Smooth muscle cell (in vitro differentiated cells): ENCODE data around the gene ARL13B. TPM values are rescaled to one million over a fixed set of nuclear protein-coding genes. Genes with fewer than 3 reads are reported as not detected.

Source experiments
- DNase-seq: peaks from one replicate; lab custom pipeline; 2025; ENCODE audit not compliant: unreplicated experiment; lab: John Stamatoyannopoulos, UW
- H2AFZ ChIP-seq: fragments of 200-600 bp; sonication (generic); 2 replicates; pipeline ENCODE4 v1.6.0; 2016; ENCODE audit warnings: antibody characterized with exemption, low read depth, mild to moderate bottlenecking
- H3F3A ChIP-seq: fragments of 200-600 bp; sonication (generic); 2 replicates; pipeline ENCODE4 v1.6.0; 2017; ENCODE audit warnings: antibody characterized with exemption, low read depth
- H3K27ac ChIP-seq: fragments of 200-600 bp; sonication (generic); 2 replicates; pipeline ENCODE4 v1.5.1; 2016; ENCODE audit warnings: low read depth, mild to moderate bottlenecking
- H3K27me3 ChIP-seq: fragments of 200-600 bp; sonication (generic); 2 replicates; pipeline ENCODE4 v1.6.1; 2016; ENCODE audit warnings: low read depth, mild to moderate bottlenecking
- H3K36me3 ChIP-seq: fragments of 200-600 bp; sonication (generic); 2 replicates; pipeline ENCODE4 v1.5.1; 2016; ENCODE audit warnings: low read depth
- H3K4me1 ChIP-seq: fragments of 200-600 bp; sonication (generic); 2 replicates; pipeline ENCODE4 v1.5.1; 2016; ENCODE audit warnings: low read depth
- H3K4me2 ChIP-seq: fragments of 200-600 bp; sonication (generic); 2 replicates; pipeline ENCODE4 v1.6.0; 2016; ENCODE audit warnings: mild to moderate bottlenecking
- H3K4me3 ChIP-seq: fragments of 200-600 bp; sonication (generic); 2 replicates; pipeline ENCODE4 v1.5.1; 2016; ENCODE audit warnings: mild to moderate bottlenecking
- H3K79me2 ChIP-seq: fragments of 200-600 bp; sonication (generic); 2 replicates; pipeline ENCODE4 v1.6.0; 2016; ENCODE audit warnings: low read depth, mild to moderate bottlenecking
- H3K9ac ChIP-seq: fragments of 200-600 bp; sonication (generic); 2 replicates; pipeline ENCODE4 v1.6.0; 2016; ENCODE audit warnings: low read depth
- H3K9me3 ChIP-seq: fragments of 200-600 bp; sonication (generic); replicated peaks from 2 replicates; pipeline ENCODE4 v1.5.1; 2016; ENCODE audit warnings: low read depth
- H4K20me1 ChIP-seq: fragments of 200-600 bp; sonication (generic); 2 replicates; pipeline ENCODE4 v1.6.0; 2016; ENCODE audit warnings: low read depth
- CTCF ChIP-seq: fragments of 200-600 bp; sonication (generic); IDR thresholded peaks from 2 replicates; pipeline ENCODE4 v1.5.1; 2017; ENCODE audit warnings: borderline replicate concordance, mild to moderate bottlenecking, antibody characterized with exemption; ENCODE audit not compliant: insufficient read depth, poor library complexity, severe bottlenecking
- WGBS: methylation state at CpG from one replicate; pipeline ENCODE4 v1.1.7; 2016; ENCODE audit warnings: low lambda C conversion rate; 5-methylcytosine and 5-hydroxymethylcytosine counted together
- polyA plus RNA-seq: library from polyadenylated mRNA; unstranded; fragments of >200 nt; fragmentation: Nextera tagmentation; extraction: Ambion mirVana; gene quantifications from 2 replicates; pipeline ENCODE4 v1.2.1, GENCODE V29; 2016
- total RNA-seq: library from RNA; depleted of rRNA; stranded (reverse); fragments of >200 nt; gene quantifications from 2 replicates; pipeline ENCODE4 v1.2.3, GENCODE V29; 2014

ARL13B gene
- total and polyA plus RNA-seq, 2 experiments from 2014 or later, result 8.6 to 14.0 TPM

GRCh38 chr3:94081884-94082283, 101.9 kb downstream of the ARL13B start:
- no peak overlapping the region for H3K4me2 ChIP-seq
- H3K79me2 ChIP-seq, result peaks cover 4% of the 10 kb centered on the region
- DNase-seq, result no peak
- peaks cover 5% of the 10 kb centered on the region for H4K20me1 ChIP-seq
- H3K9ac ChIP-seq, result no peak overlapping the region
- no peak overlapping the region for H3K27ac ChIP-seq
- no peaks in the 10 kb centered on the region for H3K9me3 ChIP-seq
- H3K4me1 ChIP-seq, result no peaks in the 10 kb centered on the region
- H3K36me3 ChIP-seq, result peaks cover 3% of the 10 kb centered on the region
- no peak overlapping the region for H2AFZ ChIP-seq
- no peak overlapping the region for H3K4me3 ChIP-seq
- H3K27me3 ChIP-seq, result no peaks in the 10 kb centered on the region
- no peaks in the 10 kb centered on the region for H3F3A ChIP-seq
- 93% methylated on average over 5 of the region's 5 CpGs for WGBS
- TF ChIP-seq CTCF, result no peak

GRCh38 chr3:94082391-94082937, 102.5 kb downstream of the ARL13B start:
- no peak for DNase-seq
- TF ChIP-seq CTCF, result no peak
- H3K27ac ChIP-seq, result no peak overlapping the region

GRCh38 chr3:94083261-94083660, 103.3 kb downstream of the ARL13B start:
- Histone ChIP-seq H3K79me2 (no peaks in the 10 kb centered on the region), H3K27me3 (no peaks in the 10 kb centered on the region), H3K4me3 (no peak overlapping the region), H3K27ac (no peak overlapping the region), H3K36me3 (peaks cover 3% of the 10 kb centered on the region), H3K4me1 (no peaks in the 10 kb centered on the region), H3K9ac (no peak overlapping the region), H4K20me1 (peaks cover 2% of the 10 kb centered on the region), H3K4me2 (no peak overlapping the region), H2AFZ (no peak overlapping the region), H3F3A (no peaks in the 10 kb centered on the region), H3K9me3 (no peaks in the 10 kb centered on the region)
- 93% methylated on average over 4 of the region's 4 CpGs for WGBS
- DNase-seq, result no peak
- TF ChIP-seq CTCF, result no peak

More at GRCh38 chr3:94082391-94082937, 102.5 kb downstream of the ARL13B start:
- WGBS, result 85% methylated on average over 8 of the region's 8 CpGs
- no peak overlapping the region for H3K4me3 ChIP-seq
- no peak overlapping the region for H3K9ac ChIP-seq
- H4K20me1 ChIP-seq, result peaks cover 5% of the 10 kb centered on the region
- no peaks in the 10 kb centered on the region for H3K79me2 ChIP-seq
- H3K4me2 ChIP-seq, result no peak overlapping the region
- no peaks in the 10 kb centered on the region for H3K4me1 ChIP-seq
- H2AFZ ChIP-seq, result no peak overlapping the region
- H3F3A ChIP-seq, result no peaks in the 10 kb centered on the region
- H3K36me3 ChIP-seq, result peaks cover 3% of the 10 kb centered on the region
- H3K9me3 ChIP-seq, result no peaks in the 10 kb centered on the region
- no peaks in the 10 kb centered on the region for H3K27me3 ChIP-seq

- H3K27ac ChIP-seq, result no peak overlapping the region
- no peak overlapping the region for H3K4me2 ChIP-seq
- no peak overlapping the region for H3K4me3 ChIP-seq
- H3K4me1 ChIP-seq, result no peaks in the 10 kb centered on the region
- no peaks in the 10 kb centered on the region for H4K20me1 ChIP-seq
- H3F3A ChIP-seq, result no peaks in the 10 kb centered on the region
- peaks cover 3% of the 10 kb centered on the region for H3K36me3 ChIP-seq
- no peaks in the 10 kb centered on the region for H3K27me3 ChIP-seq
- 93% methylated on average over 1 of the region's 1 CpG for WGBS
- H3K9ac ChIP-seq, result no peak overlapping the region
- no peak for TF ChIP-seq CTCF
- H3K79me2 ChIP-seq, result no peaks in the 10 kb centered on the region
- DNase-seq, result no peak
- no peak overlapping the region for H2AFZ ChIP-seq
- no peaks in the 10 kb centered on the region for H3K9me3 ChIP-seq
These were observed 109.2 kb downstream of the ARL13B start for GRCh38 chr3:94089126-94089525.
